Breast epithelium (tissue), 3 donors: ENCODE measurements around the gene MLLT6.

Experiments used
- POLR2A ChIP-seq: fragments of 450-650 bp; IDR thresholded peaks from one replicate; pipeline ENCODE4 v1.6.1; 2016; ENCODE audit warnings: antibody characterized with exemption, mild to moderate bottlenecking, moderate library complexity
- TF ChIP-seq, protein P1 (sequence below), 3 donors: fragments of 450-650 bp; IDR thresholded peaks; one replicate each; pipeline ENCODE4 v1.5.1; 2016 to 2017; ENCODE audit warnings: antibody characterized with exemption in 3 of 3, mild to moderate bottlenecking in 3 of 3, moderate library complexity in 3 of 3

- no peak for TF ChIP-seq POLR2A
- TF ChIP-seq, protein P1, sequence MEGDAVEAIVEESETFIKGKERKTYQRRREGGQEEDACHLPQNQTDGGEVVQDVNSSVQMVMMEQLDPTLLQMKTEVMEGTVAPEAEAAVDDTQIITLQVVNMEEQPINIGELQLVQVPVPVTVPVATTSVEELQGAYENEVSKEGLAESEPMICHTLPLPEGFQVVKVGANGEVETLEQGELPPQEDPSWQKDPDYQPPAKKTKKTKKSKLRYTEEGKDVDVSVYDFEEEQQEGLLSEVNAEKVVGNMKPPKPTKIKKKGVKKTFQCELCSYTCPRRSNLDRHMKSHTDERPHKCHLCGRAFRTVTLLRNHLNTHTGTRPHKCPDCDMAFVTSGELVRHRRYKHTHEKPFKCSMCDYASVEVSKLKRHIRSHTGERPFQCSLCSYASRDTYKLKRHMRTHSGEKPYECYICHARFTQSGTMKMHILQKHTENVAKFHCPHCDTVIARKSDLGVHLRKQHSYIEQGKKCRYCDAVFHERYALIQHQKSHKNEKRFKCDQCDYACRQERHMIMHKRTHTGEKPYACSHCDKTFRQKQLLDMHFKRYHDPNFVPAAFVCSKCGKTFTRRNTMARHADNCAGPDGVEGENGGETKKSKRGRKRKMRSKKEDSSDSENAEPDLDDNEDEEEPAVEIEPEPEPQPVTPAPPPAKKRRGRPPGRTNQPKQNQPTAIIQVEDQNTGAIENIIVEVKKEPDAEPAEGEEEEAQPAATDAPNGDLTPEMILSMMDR (IDR thresholded peaks at IDR 0.05), result no peak
These were observed 7.5 kb downstream of the MLLT6 start for GRCh38 chr17:38712593-38712992.
